NB4 (cell line): ENCODE results near the gene FLRT1.

Source experiments
- DNase-seq: peaks from one replicate; pipeline ENCODE4 v3.0.0; 2010; ENCODE audit warnings: low read depth
- H3K4me3 ChIP-seq: one replicate; pipeline ENCODE4 v1.5.1; 2011; ENCODE audit warnings: mild to moderate bottlenecking, low read depth, low read length, moderate library complexity
- MYC ChIP-seq: IDR thresholded peaks from 2 replicates; pipeline ENCODE4 v1.6.1; 2011; ENCODE audit warnings: low read depth, low read length
- POLR2A ChIP-seq: IDR thresholded peaks from 2 replicates; pipeline ENCODE4 v1.6.1; 2011; ENCODE audit warnings: mild to moderate bottlenecking; ENCODE audit not compliant: insufficient read length; ENCODE audit errors: extremely low read depth
- TF ChIP-seq, protein P1 (sequence below): IDR thresholded peaks from 2 replicates; pipeline ENCODE4 v1.6.1; 2011; ENCODE audit warnings: low read depth, low read length
- TF ChIP-seq, protein P2 (sequence below): IDR thresholded peaks from one replicate; pipeline ENCODE4 v1.5.1; 2012; ENCODE audit warnings: low read depth, low read length

FLRT1 gene

DNA sequence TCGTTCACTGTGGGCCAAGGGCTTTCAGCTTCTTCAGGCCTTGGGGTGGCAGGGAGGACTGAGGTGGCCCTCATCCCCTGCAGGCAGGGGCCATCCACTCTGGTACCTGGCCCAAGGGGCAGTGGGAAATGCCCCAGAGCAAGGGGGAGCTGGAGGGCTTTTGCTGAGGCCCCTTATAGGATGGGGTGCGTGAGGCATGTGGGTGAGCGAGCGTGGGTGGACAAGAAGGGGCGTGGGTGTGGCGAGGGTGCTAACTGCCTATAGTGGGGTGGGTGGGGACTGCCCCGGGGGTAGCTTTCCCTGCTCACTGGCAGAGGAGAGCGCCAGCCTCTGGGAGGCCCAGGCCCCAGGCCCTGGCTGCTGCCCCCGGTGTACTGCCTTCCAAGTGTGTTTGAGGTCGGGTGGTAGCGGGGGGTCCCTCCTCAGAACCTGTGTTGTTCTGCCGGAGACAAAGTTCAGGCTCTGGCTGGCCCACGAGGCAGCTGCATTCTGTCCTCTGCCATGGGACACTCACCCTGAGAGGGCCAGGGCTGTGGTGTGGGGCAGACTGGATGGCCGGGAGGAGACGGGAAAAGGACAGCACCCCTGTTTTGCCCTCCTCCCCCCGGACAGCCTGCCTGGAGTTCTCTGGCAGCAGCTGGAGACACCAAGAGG is 3.4 kb downstream of the FLRT1 start:
- no peak for DNase-seq
- no peak overlapping the region for H3K4me3 ChIP-seq
- TF ChIP-seq, protein P1, sequence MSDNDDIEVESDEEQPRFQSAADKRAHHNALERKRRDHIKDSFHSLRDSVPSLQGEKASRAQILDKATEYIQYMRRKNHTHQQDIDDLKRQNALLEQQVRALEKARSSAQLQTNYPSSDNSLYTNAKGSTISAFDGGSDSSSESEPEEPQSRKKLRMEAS: no peak
- TF ChIP-seq MYC (no peak), POLR2A (no peak)
- TF ChIP-seq, protein P2, sequence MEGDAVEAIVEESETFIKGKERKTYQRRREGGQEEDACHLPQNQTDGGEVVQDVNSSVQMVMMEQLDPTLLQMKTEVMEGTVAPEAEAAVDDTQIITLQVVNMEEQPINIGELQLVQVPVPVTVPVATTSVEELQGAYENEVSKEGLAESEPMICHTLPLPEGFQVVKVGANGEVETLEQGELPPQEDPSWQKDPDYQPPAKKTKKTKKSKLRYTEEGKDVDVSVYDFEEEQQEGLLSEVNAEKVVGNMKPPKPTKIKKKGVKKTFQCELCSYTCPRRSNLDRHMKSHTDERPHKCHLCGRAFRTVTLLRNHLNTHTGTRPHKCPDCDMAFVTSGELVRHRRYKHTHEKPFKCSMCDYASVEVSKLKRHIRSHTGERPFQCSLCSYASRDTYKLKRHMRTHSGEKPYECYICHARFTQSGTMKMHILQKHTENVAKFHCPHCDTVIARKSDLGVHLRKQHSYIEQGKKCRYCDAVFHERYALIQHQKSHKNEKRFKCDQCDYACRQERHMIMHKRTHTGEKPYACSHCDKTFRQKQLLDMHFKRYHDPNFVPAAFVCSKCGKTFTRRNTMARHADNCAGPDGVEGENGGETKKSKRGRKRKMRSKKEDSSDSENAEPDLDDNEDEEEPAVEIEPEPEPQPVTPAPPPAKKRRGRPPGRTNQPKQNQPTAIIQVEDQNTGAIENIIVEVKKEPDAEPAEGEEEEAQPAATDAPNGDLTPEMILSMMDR: no peak

DNA sequence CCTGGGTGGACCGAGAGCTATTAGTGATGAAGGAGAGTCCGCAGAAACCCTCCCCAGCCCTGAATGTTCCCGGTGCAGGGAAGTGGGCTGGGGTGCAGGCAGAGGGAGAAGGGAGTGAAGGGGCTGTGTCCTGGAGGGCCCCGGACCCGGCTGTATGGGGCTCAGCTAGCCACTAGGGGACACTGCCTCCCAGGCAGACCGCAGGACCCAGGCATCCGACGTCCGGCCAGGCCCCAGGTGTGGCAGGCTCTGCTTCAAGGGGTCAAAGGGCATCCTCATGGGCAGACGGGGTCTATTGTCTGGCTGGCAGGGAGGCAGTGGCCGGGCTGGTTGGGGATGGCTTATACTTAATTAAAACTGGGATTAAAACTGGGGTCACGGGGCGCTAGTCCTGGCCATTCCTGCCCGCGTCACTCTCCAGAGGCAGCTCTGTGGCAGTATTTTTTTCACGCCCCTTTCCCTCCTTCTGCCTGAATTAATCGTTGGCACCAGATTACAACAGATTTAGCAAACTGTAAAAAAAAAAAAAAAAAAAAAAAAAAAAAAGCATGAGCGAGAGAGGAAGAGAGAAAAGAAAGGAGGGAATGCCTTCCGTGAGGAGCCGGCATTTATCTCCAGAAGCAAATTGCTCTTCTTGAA is 5.1 kb downstream of the FLRT1 start:
- no peak overlapping the region for H3K4me3 ChIP-seq
- TF ChIP-seq, protein P2: peak; percentile 47
- TF ChIP-seq MYC: no peak
- peak; percentile 44 for DNase-seq

DNA sequence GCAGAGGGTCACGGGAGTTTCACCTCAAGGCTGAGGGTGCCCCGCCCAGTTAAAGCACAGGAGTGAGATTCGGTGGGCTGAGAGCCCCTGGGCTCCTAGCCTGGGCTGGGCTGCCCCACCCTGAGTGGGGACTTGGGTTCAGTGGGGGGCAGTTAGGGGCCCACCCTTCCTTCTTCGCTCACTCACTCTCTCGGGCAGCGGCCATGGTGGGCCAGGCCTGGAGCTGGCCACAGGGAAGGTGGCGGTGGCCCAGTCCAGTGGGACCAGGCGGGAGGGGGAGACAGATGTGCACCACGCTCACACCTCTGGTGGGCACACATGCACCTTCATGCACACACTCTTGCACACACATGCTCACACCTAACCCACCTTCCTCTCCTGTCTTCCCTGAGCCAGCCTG is 6.1 kb downstream of the FLRT1 start:
- TF ChIP-seq, protein P1: no peak
- no peak for TF ChIP-seq MYC
- no peak for TF ChIP-seq POLR2A
- TF ChIP-seq, protein P2: no peak
- no peak overlapping the region for H3K4me3 ChIP-seq
- no peak for DNase-seq

DNA sequence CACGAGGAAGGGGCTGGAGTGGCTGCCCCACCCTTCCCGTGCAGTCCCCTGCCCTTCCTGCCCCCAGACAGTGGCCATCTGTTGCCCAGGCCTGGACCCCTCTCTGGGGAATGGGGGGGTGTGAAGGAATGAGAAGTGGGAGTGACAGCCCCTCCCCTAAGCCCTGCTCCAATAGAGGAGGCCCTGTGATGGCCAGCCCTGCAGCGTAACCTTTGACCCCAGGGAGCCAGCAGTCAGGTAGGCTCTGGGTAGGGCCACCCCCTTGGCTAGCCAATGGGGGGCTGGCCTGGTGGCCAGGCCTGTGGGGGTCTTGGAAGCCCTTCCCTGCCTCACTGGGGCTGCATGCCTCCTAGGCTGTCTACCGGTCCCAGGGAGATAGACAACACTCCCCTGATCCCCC is 6.6 kb downstream of the FLRT1 start:
- H3K4me3 ChIP-seq: no peak overlapping the region
- DNase-seq: no peak
- TF ChIP-seq, protein P1: no peak
- TF ChIP-seq MYC (no peak), POLR2A (no peak)
- TF ChIP-seq, protein P2: no peak

DNA sequence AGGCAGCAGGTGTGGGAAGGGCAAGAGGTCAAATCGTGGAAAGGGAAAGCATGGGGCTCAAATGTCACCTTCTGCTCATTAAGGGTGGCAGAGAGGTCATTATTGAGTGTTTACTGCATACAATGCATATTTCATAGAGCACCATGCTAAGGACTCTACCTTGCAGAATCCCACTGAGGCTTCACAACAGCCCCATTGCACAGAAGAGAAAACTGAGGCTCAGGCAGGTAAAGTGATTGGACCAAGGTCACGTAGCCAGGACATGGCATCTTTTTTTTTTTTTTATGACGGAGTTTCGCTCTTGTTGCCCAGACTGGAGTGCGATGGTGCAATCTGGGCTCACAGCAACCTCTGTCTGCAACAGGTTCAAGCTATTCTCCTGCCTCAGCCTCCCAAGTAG is 7.8 kb downstream of the FLRT1 start:
- DNase-seq: no peak
- H3K4me3 ChIP-seq: no peak overlapping the region
- TF ChIP-seq MYC (no peak), POLR2A (no peak)
- TF ChIP-seq, protein P1: no peak
- TF ChIP-seq, protein P2: no peak
